Osteoblast (primary cell): Measurements from ENCODE around the gene MUC21. TPM values are rescaled to one million over a fixed set of nuclear protein-coding genes. Genes with fewer than 3 reads are reported as not detected.
"Not testable (repeated sequence)": the region's sequence is repeated elsewhere in the genome, so short reads cannot be mapped to it uniquely, and the experiment has no call there.

Experiments
- DNase-seq: peaks from one replicate; pipeline ENCODE4 v3.0.0; 2011; ENCODE audit warnings: low spot score, mixed read lengths; ENCODE audit not compliant: insufficient read length; ENCODE audit errors: missing footprints
- H2AFZ ChIP-seq: 2 replicates; pipeline ENCODE4 v1.6.0; 2011; ENCODE audit warnings: mild to moderate bottlenecking, low read length
- H3K27ac ChIP-seq: 2 replicates; pipeline ENCODE4 v1.5.1; 2011; ENCODE audit warnings: mild to moderate bottlenecking, low read depth, low read length, moderate library complexity
- H3K27me3 ChIP-seq: 2 replicates; pipeline ENCODE4 v1.6.0; 2012; ENCODE audit warnings: mild to moderate bottlenecking, control low read depth, inconsistent platforms, low read length, moderate library complexity; ENCODE audit not compliant: insufficient read depth
- H3K36me3 ChIP-seq: 2 replicates; pipeline ENCODE4 v1.5.1; 2011; ENCODE audit warnings: mild to moderate bottlenecking, low read length, control low read depth, moderate library complexity; ENCODE audit not compliant: insufficient read depth
- H3K4me1 ChIP-seq: 2 replicates; pipeline ENCODE4 v1.5.1; 2011; ENCODE audit warnings: mild to moderate bottlenecking, low read length, control low read depth, moderate library complexity; ENCODE audit not compliant: insufficient read depth
- H3K4me2 ChIP-seq: 2 replicates; pipeline ENCODE4 v1.6.0; 2011; ENCODE audit warnings: mild to moderate bottlenecking, low read length; ENCODE audit not compliant: insufficient read depth
- H3K4me3 ChIP-seq: fragments of 200-600 bp; sonication (generic); 3 replicates; pipeline ENCODE4 v1.5.1; 2012; ENCODE audit warnings: mild to moderate bottlenecking, low read length, inconsistent platforms; ENCODE audit not compliant: insufficient read depth
- H3K79me2 ChIP-seq: 2 replicates; pipeline ENCODE4 v1.6.0; 2012; ENCODE audit warnings: mild to moderate bottlenecking, low read length, control low read depth, inconsistent platforms; ENCODE audit not compliant: insufficient read depth
- H3K9me3 ChIP-seq: 2 replicates; pipeline ENCODE4 v1.5.1; 2011; ENCODE audit warnings: low read depth, low read length, control low read depth
- H4K20me1 ChIP-seq: 2 replicates; pipeline ENCODE4 v1.6.0; 2012; ENCODE audit warnings: mild to moderate bottlenecking, low read length, control low read depth; ENCODE audit not compliant: insufficient read depth
- total RNA-seq: library from RNA; depleted of rRNA; stranded (reverse); fragments of >200 nt; gene quantifications from 2 replicates; pipeline ENCODE4 v1.2.3, GENCODE V29; 2012
- TF ChIP-seq, protein P1 (sequence below): IDR thresholded peaks from 2 replicates; pipeline ENCODE4 v1.5.1; 2011; ENCODE audit warnings: mild to moderate bottlenecking, low read depth, low read length, moderate library complexity; ENCODE audit errors: extremely low read depth

Gene MUC21
- total RNA-seq, 1 donor, result not detected

DNA sequence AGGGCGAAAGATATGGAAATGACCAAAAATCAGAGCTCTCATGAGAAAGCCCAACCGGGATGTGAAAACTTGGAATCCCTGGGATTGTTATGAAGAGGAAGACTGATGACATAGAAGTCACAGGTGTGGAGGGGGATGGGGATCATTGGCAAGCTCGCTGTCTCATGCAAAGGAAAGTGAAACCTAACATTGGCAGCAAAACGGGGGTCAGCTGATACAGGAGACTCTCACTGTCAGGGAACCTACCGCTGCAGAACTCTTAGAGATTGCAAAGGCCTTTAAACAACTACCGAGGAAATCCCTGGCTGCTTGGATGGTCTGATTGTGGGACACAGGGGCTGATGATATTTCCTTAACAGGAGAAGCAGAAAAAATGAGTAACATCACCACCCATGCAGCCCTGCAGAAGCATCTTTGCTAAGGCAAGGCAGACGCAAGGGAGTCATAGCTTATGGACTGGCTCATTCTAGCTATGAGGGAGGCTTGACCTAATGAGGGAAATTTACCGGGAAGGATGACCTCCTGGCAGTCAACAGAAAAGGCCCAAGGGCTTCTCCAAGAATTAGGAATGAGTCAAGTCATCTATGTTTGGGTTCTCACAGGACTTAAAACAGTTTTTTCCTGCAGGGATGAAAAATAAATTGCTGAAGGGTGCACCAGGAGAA is 7.0 kb downstream of the MUC21 start:
- Histone ChIP-seq H3K27me3 (no peaks in the 10 kb centered on the region), H3K9me3 (no peaks in the 10 kb centered on the region), H3K4me2 (no peak overlapping the region), H2AFZ (no peak overlapping the region), H4K20me1 (no peaks in the 10 kb centered on the region), H3K79me2 (no peaks in the 10 kb centered on the region), H3K4me3 (no peak overlapping the region), H3K36me3 (no peaks in the 10 kb centered on the region), H3K27ac (no peak overlapping the region), H3K4me1 (no peaks in the 10 kb centered on the region)
- peak; percentile 68 for DNase-seq
- TF ChIP-seq, protein P1, sequence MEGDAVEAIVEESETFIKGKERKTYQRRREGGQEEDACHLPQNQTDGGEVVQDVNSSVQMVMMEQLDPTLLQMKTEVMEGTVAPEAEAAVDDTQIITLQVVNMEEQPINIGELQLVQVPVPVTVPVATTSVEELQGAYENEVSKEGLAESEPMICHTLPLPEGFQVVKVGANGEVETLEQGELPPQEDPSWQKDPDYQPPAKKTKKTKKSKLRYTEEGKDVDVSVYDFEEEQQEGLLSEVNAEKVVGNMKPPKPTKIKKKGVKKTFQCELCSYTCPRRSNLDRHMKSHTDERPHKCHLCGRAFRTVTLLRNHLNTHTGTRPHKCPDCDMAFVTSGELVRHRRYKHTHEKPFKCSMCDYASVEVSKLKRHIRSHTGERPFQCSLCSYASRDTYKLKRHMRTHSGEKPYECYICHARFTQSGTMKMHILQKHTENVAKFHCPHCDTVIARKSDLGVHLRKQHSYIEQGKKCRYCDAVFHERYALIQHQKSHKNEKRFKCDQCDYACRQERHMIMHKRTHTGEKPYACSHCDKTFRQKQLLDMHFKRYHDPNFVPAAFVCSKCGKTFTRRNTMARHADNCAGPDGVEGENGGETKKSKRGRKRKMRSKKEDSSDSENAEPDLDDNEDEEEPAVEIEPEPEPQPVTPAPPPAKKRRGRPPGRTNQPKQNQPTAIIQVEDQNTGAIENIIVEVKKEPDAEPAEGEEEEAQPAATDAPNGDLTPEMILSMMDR, result no peak

DNA sequence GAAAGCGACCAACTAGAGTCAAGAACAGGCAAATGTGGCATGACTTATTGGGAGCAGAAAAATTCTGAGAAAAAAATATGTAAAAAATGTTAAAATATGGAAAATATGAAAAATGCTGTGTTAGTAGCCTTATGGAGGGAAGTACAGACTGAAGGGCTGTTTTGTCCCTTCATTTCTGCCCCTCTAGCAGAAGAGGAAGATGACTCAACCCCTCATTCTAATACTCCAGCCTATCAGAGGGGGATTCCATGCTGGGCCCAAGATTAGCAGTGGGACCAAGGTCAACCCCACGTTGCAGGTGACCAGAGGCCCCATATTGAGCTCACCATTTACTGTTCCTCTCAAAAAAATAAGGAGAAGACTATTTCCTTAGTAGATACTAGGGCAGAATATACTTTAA is 8.4 kb downstream of the MUC21 start:
- Histone ChIP-seq H3K36me3 (no peaks in the 10 kb centered on the region), H3K27ac (no peak overlapping the region), H3K4me1 (no peaks in the 10 kb centered on the region), H3K27me3 (no peaks in the 10 kb centered on the region), H3K4me2 (no peak overlapping the region), H2AFZ (no peak overlapping the region), H3K79me2 (no peaks in the 10 kb centered on the region), H3K4me3 (no peak overlapping the region), H3K9me3 (no peaks in the 10 kb centered on the region), H4K20me1 (no peaks in the 10 kb centered on the region)
- DNase-seq, result no peak
- TF ChIP-seq, protein P1, result no peak

- no peak overlapping the region for H3K4me2 ChIP-seq
- H3K4me1 ChIP-seq, result no peaks in the 10 kb centered on the region
- no peak overlapping the region for H3K27ac ChIP-seq
- H3K36me3 ChIP-seq, result no peaks in the 10 kb centered on the region
- peaks cover 4% of the 10 kb centered on the region for H3K27me3 ChIP-seq
- no peak overlapping the region for H2AFZ ChIP-seq
- no peaks in the 10 kb centered on the region for H3K79me2 ChIP-seq
- TF ChIP-seq, protein P1, result no peak
- DNase-seq, result no peak
- H3K9me3 ChIP-seq, result no peaks in the 10 kb centered on the region
- no peak overlapping the region for H3K4me3 ChIP-seq
- no peaks in the 10 kb centered on the region for H4K20me1 ChIP-seq
These were observed 13.8 kb downstream of the MUC21 start for GRCh38 chr6:30997301-30997700.

GRCh38 chr6:30998785-30999184 is 15.3 kb downstream of the MUC21 start:
- peak; percentile 93 for DNase-seq
- no peaks in the 10 kb centered on the region for H3K36me3 ChIP-seq

DNA sequence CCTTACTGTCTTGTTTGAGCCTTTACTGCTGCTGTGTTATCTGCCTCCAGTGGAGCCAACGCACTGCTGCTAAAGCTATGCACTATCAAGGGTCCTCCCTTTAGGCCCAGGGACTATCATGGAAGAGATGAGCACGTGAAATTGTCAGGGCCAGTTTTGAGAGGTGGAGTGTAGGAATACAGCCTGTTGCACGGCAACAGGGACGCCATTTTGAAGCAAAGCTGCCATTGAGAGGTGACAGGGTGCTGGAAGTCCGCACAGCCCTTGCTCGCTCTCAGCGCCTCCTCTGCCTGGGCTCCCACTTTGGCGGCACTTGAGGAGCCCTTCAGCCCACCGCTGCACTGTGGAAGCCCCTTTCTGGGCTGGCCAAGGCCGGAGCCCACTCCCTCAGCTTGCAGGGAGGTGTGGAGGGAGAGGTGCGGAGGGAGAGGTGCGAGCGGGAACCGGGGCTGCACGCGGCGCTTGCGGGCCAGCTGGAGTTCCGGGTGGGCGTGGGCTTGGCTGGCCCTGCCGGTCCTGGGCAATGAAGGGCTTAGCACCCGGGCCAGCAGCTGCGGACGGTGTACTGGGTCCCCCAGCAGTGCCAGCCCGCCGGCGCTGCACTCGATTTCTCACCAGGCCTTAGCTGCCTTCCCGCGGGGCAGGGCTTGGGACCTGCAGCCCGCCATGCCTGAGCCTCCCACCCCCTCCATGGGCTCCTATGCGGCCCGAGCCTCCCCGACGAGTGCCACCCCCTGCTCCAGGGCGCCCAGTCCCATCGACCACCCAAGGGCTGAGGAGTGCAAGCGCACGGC is 16.7 kb downstream of the MUC21 start:
- not testable (repeated sequence) for H3K4me2 ChIP-seq, H3K27me3 ChIP-seq, H3K27ac ChIP-seq, H3K4me3 ChIP-seq, H3K9me3 ChIP-seq, H2AFZ ChIP-seq, H3K4me1 ChIP-seq, H4K20me1 ChIP-seq, DNase-seq, H3K36me3 ChIP-seq, H3K79me2 ChIP-seq

More at GRCh38 chr6:30998785-30999184, 15.3 kb downstream of the MUC21 start:
- no peaks in the 10 kb centered on the region for H4K20me1 ChIP-seq
- TF ChIP-seq, protein P1, result no peak
- H2AFZ ChIP-seq, result no peak overlapping the region
- no peak overlapping the region for H3K4me3 ChIP-seq
- H3K9me3 ChIP-seq, result no peaks in the 10 kb centered on the region
- H3K4me2 ChIP-seq, result no peak overlapping the region
- no peak overlapping the region for H3K27ac ChIP-seq
- no peaks in the 10 kb centered on the region for H3K79me2 ChIP-seq
- no peaks in the 10 kb centered on the region for H3K4me1 ChIP-seq
- peaks cover 4% of the 10 kb centered on the region for H3K27me3 ChIP-seq
